Liver (tissue), 3 donors: ENCODE results near the gene TTLL4.

ENCODE experiments used
- EGR1 ChIP-seq, 2 donors: IDR thresholded peaks; 2 replicates each; pipeline ENCODE4 v1.6.1; 2016 to 2018; ENCODE audit warnings: antibody characterized with exemption in 2 of 2, low read depth in 2 of 2
- GABPA ChIP-seq, 2 donors: IDR thresholded peaks in 1 of 2; conservative IDR thresholded peaks in 1 of 2; 2 replicates each; pipeline ENCODE4 v1.6.1; 2016; ENCODE audit warnings: antibody characterized with exemption in 2 of 2, mild to moderate bottlenecking in 1 of 2, moderate library complexity in 1 of 2
- HNF4A ChIP-seq, 2 donors: conservative IDR thresholded peaks; 2 replicates each; pipeline ENCODE4 v1.6.1; 2016; ENCODE audit warnings: antibody characterized with exemption in 2 of 2, mild to moderate bottlenecking in 2 of 2
- RAD21 ChIP-seq, 2 donors: IDR thresholded peaks; 2 replicates each; pipeline ENCODE4 v1.6.1; 2016; ENCODE audit warnings: antibody characterized with exemption in 2 of 2, mild to moderate bottlenecking in 2 of 2
- TAF1 ChIP-seq: conservative IDR thresholded peaks from 2 replicates; pipeline ENCODE4 v1.6.1; 2016; ENCODE audit warnings: antibody characterized with exemption, mild to moderate bottlenecking
- YY1 ChIP-seq: IDR thresholded peaks from 2 replicates; pipeline ENCODE4 v1.6.1; 2016; ENCODE audit warnings: antibody characterized with exemption, mild to moderate bottlenecking
- TF ChIP-seq, protein P1 (sequence below): fragments of 150-350 bp; IDR thresholded peaks from 2 replicates; pipeline ENCODE4 v1.5.1; 2017; ENCODE audit warnings: improper control_type of control experiment, low read depth, low read length; ENCODE audit not compliant: missing input control
- TF ChIP-seq, protein P2 (sequence below): IDR thresholded peaks from 2 replicates; pipeline ENCODE4 v1.6.1; 2016; ENCODE audit warnings: antibody characterized with exemption, mild to moderate bottlenecking
- donor health status: healthy.
- donor health status: healthy.

DNA sequence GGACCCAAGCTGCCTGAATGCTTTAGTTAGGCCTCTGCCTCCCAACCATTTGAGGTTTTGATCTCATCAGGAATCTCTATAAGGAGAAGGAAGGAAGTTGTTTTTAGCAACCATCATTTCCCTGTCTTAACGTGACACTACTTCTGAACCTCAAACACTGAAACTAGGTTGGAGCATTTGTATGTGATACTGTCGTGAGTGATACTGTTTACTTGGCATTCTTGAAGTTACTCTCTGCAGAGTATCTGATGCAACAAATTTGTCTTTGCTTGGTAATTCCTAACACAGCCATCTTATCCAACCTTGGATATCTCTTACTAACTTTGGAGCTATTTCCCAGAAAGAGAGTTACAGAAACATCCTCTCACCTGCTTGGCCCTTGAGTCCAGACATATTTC lies 22.1 kb downstream of the TTLL4 start:
- no peak for TF ChIP-seq GABPA (IDR thresholded peaks at IDR 0.05 in 1 of 2, conservative IDR thresholded peaks at IDR 0.05 in 1 of 2)
- TF ChIP-seq RAD21 (IDR thresholded peaks at IDR 0.05): no peak
- TF ChIP-seq, protein P1, sequence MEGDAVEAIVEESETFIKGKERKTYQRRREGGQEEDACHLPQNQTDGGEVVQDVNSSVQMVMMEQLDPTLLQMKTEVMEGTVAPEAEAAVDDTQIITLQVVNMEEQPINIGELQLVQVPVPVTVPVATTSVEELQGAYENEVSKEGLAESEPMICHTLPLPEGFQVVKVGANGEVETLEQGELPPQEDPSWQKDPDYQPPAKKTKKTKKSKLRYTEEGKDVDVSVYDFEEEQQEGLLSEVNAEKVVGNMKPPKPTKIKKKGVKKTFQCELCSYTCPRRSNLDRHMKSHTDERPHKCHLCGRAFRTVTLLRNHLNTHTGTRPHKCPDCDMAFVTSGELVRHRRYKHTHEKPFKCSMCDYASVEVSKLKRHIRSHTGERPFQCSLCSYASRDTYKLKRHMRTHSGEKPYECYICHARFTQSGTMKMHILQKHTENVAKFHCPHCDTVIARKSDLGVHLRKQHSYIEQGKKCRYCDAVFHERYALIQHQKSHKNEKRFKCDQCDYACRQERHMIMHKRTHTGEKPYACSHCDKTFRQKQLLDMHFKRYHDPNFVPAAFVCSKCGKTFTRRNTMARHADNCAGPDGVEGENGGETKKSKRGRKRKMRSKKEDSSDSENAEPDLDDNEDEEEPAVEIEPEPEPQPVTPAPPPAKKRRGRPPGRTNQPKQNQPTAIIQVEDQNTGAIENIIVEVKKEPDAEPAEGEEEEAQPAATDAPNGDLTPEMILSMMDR: no peak
- no peak for TF ChIP-seq TAF1
- TF ChIP-seq, protein P2, sequence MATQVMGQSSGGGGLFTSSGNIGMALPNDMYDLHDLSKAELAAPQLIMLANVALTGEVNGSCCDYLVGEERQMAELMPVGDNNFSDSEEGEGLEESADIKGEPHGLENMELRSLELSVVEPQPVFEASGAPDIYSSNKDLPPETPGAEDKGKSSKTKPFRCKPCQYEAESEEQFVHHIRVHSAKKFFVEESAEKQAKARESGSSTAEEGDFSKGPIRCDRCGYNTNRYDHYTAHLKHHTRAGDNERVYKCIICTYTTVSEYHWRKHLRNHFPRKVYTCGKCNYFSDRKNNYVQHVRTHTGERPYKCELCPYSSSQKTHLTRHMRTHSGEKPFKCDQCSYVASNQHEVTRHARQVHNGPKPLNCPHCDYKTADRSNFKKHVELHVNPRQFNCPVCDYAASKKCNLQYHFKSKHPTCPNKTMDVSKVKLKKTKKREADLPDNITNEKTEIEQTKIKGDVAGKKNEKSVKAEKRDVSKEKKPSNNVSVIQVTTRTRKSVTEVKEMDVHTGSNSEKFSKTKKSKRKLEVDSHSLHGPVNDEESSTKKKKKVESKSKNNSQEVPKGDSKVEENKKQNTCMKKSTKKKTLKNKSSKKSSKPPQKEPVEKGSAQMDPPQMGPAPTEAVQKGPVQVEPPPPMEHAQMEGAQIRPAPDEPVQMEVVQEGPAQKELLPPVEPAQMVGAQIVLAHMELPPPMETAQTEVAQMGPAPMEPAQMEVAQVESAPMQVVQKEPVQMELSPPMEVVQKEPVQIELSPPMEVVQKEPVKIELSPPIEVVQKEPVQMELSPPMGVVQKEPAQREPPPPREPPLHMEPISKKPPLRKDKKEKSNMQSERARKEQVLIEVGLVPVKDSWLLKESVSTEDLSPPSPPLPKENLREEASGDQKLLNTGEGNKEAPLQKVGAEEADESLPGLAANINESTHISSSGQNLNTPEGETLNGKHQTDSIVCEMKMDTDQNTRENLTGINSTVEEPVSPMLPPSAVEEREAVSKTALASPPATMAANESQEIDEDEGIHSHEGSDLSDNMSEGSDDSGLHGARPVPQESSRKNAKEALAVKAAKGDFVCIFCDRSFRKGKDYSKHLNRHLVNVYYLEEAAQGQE: no peak
- TF ChIP-seq YY1: no peak
- peak in 1 of 2 donors; percentile 10 for TF ChIP-seq EGR1 (IDR thresholded peaks at IDR 0.05; ENCODE audit: low read depth in 2 of 2)
- no peak for TF ChIP-seq HNF4A (conservative IDR thresholded peaks at IDR 0.05)
